ENCODE results near the gene BEND5. TPM values are rescaled to one million over a fixed set of nuclear protein-coding genes. Genes with fewer than 3 reads are reported as not detected.

BEND5 gene
- total and polyA plus RNA-seq, 2 of the 4 experiments (the other 2 are of a cell fraction), result 1.1 to 1.3 TPM

GRCh38 chr1:48726139-48726538, 50.6 kb downstream of the BEND5 start:
- Histone ChIP-seq H4K8ac (ENCODE audit: low read depth in 2 of 2, low read length in 2 of 2) (no peak overlapping the region), H3K4ac (ENCODE audit: low read depth, low read length) (no peak overlapping the region), H2AK5ac (ENCODE audit: low read depth, low read length) (no peak overlapping the region), H2BK15ac (ENCODE audit: low read depth, low read length) (no peak overlapping the region), H3K4me3 (ENCODE audit: insufficient read depth, low read depth, low read length) (no peak overlapping the region), H3K9me3 (ENCODE audit: control insufficient read depth, insufficient read depth, low read length) (no peaks in the 10 kb centered on the region), H3K36me3 (ENCODE audit: control insufficient read depth, insufficient read depth, low read length) (no peaks in the 10 kb centered on the region), H3K79me1 (ENCODE audit: low read depth in 1 of 2, low read length in 2 of 2) (no peaks in the 10 kb centered on the region), H3K23ac (ENCODE audit: low read depth, low read length) (no peak overlapping the region), H3K4me2 (ENCODE audit: low read depth, low read length) (no peak overlapping the region), H3K14ac (replicated peaks; ENCODE audit: low read depth, low read length) (no peak overlapping the region), H2AFZ (replicated peaks; ENCODE audit: low read length, poor library complexity) (no peak overlapping the region), H4K91ac (ENCODE audit: insufficient read depth, low read depth, low read length) (no peak overlapping the region), H3K9me1 (ENCODE audit: insufficient read depth, low read length) (no peaks in the 10 kb centered on the region), H4K20me1 (ENCODE audit: insufficient read depth, low read length) (no peaks in the 10 kb centered on the region), H3K27ac (ENCODE audit: insufficient read depth, low read length) (no peak overlapping the region), H3K56ac (ENCODE audit: extremely low read depth, insufficient read depth, low read length) (no peak overlapping the region), H3K9ac (ENCODE audit: low read depth, low read length) (no peak overlapping the region), H2BK5ac (ENCODE audit: low read depth, low read length, poor library complexity, severe bottlenecking) (no peak overlapping the region), H2AK9ac (replicated peaks; ENCODE audit: low read depth, low read length, poor library complexity) (no peak overlapping the region), H2BK20ac (ENCODE audit: low read depth, low read length) (no peak overlapping the region), H2BK120ac (ENCODE audit: low read depth, low read length) (no peak overlapping the region), H3K27me3 (ENCODE audit: control insufficient read depth, insufficient read depth, low read length) (no peaks in the 10 kb centered on the region), H3K4me1 (ENCODE audit: control insufficient read depth, insufficient read depth, low read length) (no peaks in the 10 kb centered on the region), H4K5ac (ENCODE audit: low read depth, low read length) (no peak overlapping the region), H3K18ac (ENCODE audit: low read depth, low read length) (no peak overlapping the region)
- no peak for TF ChIP-seq MAFK (IDR thresholded peaks at IDR 0.05; ENCODE audit: low read depth, low read length)
- WGBS, 2 experiments (ENCODE audit: extremely low coverage in 2 of 2, insufficient read length in 1 of 2), result no CpG with 5 or more reads among the region's 2 CpGs
- dilution Hi-C loops (cut with HindIII; ENCODE audit: low sequenced_read_pairs, unreplicated experiment) (no loop called here), intact Hi-C loops (cut with micrococcal nuclease) (no loop called here), in situ Hi-C loops (cut with MboI; ENCODE audit: low sequenced_read_pairs) (no loop called here)
- no peak for ATAC-seq (ENCODE audit: low read depth)
- no TSS peak for BruUV-seq (replicated peaks)
- no peak for DNase-seq
- ChIA-PET CTCF (no interaction called here), POLR2A (ENCODE audit: unreplicated experiment) (no interaction called here)
